Kidney tubule cell (primary cell): ENCODE results near the gene COL6A3.
A peak's percentile ranks its signal among the peaks of the same experiment; 100 is the strongest.

Experiments
- DNase-seq: peaks from one replicate; pipeline ENCODE4 v3.0.0-alpha.2; 2018; ENCODE audit warnings: low spot score

The COL6A3 gene

GRCh38 chr2:237413777-237414661, at the start of gene COL6A3:
Gene COL6A3, minus strand, starts transcription at chr2:237414164. Its CDS starts 17,347 bp downstream, at chr2:237396817.
- DNase-seq: no peak

- DNase-seq: peak; percentile 80
Measured at GRCh38 chr2:237459741-237460174, 45.8 kb upstream of the COL6A3 start.

- no peak for DNase-seq
Measured at GRCh38 chr2:237459226-237459625, 45.3 kb upstream of the COL6A3 start.

- DNase-seq: no peak
Measured at GRCh38 chr2:237458519-237458918, 44.6 kb upstream of the COL6A3 start.

- DNase-seq: no peak
Measured at GRCh38 chr2:237457388-237457941, 43.5 kb upstream of the COL6A3 start.

- DNase-seq: peak; percentile 75
Measured at GRCh38 chr2:237456200-237456843, 42.4 kb upstream of the COL6A3 start.

- DNase-seq: peak; percentile 47
Measured at GRCh38 chr2:237455764-237456163, 41.8 kb upstream of the COL6A3 start.

- DNase-seq: no peak
Measured at GRCh38 chr2:237453671-237454070, 39.7 kb upstream of the COL6A3 start.

- peak; percentile 24 for DNase-seq
Measured at GRCh38 chr2:237452861-237453260, 38.9 kb upstream of the COL6A3 start.

GRCh38 chr2:237451643-237452469, 37.9 kb upstream of the COL6A3 start:
- DNase-seq: no peak

- DNase-seq: no peak
Measured at GRCh38 chr2:237450583-237450982, 36.6 kb upstream of the COL6A3 start.

GRCh38 chr2:237450108-237450507, 36.1 kb upstream of the COL6A3 start:
- DNase-seq: no peak

GRCh38 chr2:237449193-237449881, 35.4 kb upstream of the COL6A3 start:
- DNase-seq: no peak

GRCh38 chr2:237448626-237449025, 34.7 kb upstream of the COL6A3 start:
- DNase-seq: no peak

- DNase-seq: no peak
Measured at GRCh38 chr2:237448171-237448570, 34.2 kb upstream of the COL6A3 start.

GRCh38 chr2:237447496-237447895, 33.5 kb upstream of the COL6A3 start:
- DNase-seq: no peak

GRCh38 chr2:237446338-237446665, 32.3 kb upstream of the COL6A3 start:
- DNase-seq: no peak

- DNase-seq: no peak
Measured at GRCh38 chr2:237445611-237446337, 31.8 kb upstream of the COL6A3 start.

- DNase-seq: no peak
Measured at GRCh38 chr2:237444071-237444470, 30.1 kb upstream of the COL6A3 start.

- DNase-seq: peak; percentile 21
Measured at GRCh38 chr2:237441605-237442274, 27.8 kb upstream of the COL6A3 start.
